Upper lobe of right lung (tissue), 1 donor: ENCODE results near the gene VAMP3. TPM values are rescaled to one million over a fixed set of nuclear protein-coding genes. Genes with fewer than 3 reads are reported as not detected.

Source experiments
- ATAC-seq: fragments of 200-7000 bp; cut with Tn5 transposase; one replicate; pipeline ENCODE4 v1.9.1; 2020; ENCODE audit warnings: mild to moderate bottlenecking, moderate library complexity
- DNase-seq: peaks from one replicate; pipeline ENCODE4 v3.0.0-alpha.2; 2020
- H3K27ac ChIP-seq: fragments of 200-600 bp; one replicate; pipeline ENCODE4 v1.8.0; 2022
- H3K27me3 ChIP-seq: fragments of 200-600 bp; one replicate; pipeline ENCODE4 v1.8.0; 2022; ENCODE audit warnings: mild to moderate bottlenecking
- H3K36me3 ChIP-seq: fragments of 200-600 bp; one replicate; pipeline ENCODE4 v1.8.0; 2022
- H3K4me1 ChIP-seq: fragments of 200-600 bp; one replicate; pipeline ENCODE4 v1.8.0; 2022
- H3K4me3 ChIP-seq: fragments of 200-600 bp; one replicate; pipeline ENCODE4 v1.8.0; 2022; ENCODE audit warnings: mild to moderate bottlenecking
- H3K9me3 ChIP-seq: fragments of 200-600 bp; one replicate; pipeline ENCODE4 v1.8.0; 2022
- CTCF ChIP-seq: fragments of 200-600 bp; IDR thresholded peaks from one replicate; pipeline ENCODE4 v1.8.0; 2022; ENCODE audit warnings: antibody characterized with exemption
- intact Hi-C: fragments of 100-400 bp; cut with DNase I; formaldehyde crosslinking; loops from one replicate; pipeline ENCODE4 v1.11.0; 2022
- total RNA-seq: library from RNA; stranded (reverse); fragmentation: NEBNext Ultra II Directional; extraction: Animal tissue kit (Norgen Biotek cat#: 25700); gene quantifications from one replicate; pipeline ENCODE4 v1.2.1, GENCODE V29; 2021
- donor health status: DM: no; HTN: yes; CAD: no; lungs with severe emphysema.

Gene VAMP3
- total RNA-seq, 1 donor from 2014 or later, result 129 TPM

- no peak for TF ChIP-seq CTCF
- DNase-seq (no peak), ATAC-seq (no peak)
- H3K36me3 ChIP-seq, result no peaks in the 10 kb centered on the region
- H3K4me3 ChIP-seq, result no peak overlapping the region
- peaks cover 3% of the 10 kb centered on the region for H3K4me1 ChIP-seq
- no peaks in the 10 kb centered on the region for H3K27me3 ChIP-seq
- no peaks in the 10 kb centered on the region for H3K9me3 ChIP-seq
- H3K27ac ChIP-seq, result no peak overlapping the region
- intact Hi-C loops, result no loop called here
These were observed 41.3 kb upstream of the VAMP3 start for GRCh38 chr1:7729761-7730160.

GRCh38 chr1:7732331-7732730 is 38.8 kb upstream of the VAMP3 start:
- ATAC-seq (no peak), DNase-seq (no peak)
- Histone ChIP-seq H3K9me3 (no peaks in the 10 kb centered on the region), H3K27ac (no peak overlapping the region), H3K4me1 (no peaks in the 10 kb centered on the region), H3K27me3 (no peaks in the 10 kb centered on the region), H3K4me3 (no peak overlapping the region), H3K36me3 (peaks cover 2% of the 10 kb centered on the region)
- TF ChIP-seq CTCF, result no peak
- intact Hi-C loops, result no loop called here

GRCh38 chr1:7733276-7733675 is 37.8 kb upstream of the VAMP3 start:
- intact Hi-C loops, result no loop called here
- H3K36me3 ChIP-seq, result peaks cover 8% of the 10 kb centered on the region
- no peak for TF ChIP-seq CTCF
- no peaks in the 10 kb centered on the region for H3K4me1 ChIP-seq
- DNase-seq (no peak), ATAC-seq (no peak)
- no peaks in the 10 kb centered on the region for H3K27me3 ChIP-seq
- no peak overlapping the region for H3K4me3 ChIP-seq
- no peak overlapping the region for H3K27ac ChIP-seq
- no peaks in the 10 kb centered on the region for H3K9me3 ChIP-seq

GRCh38 chr1:7738044-7738443 is 33.1 kb upstream of the VAMP3 start:
- ATAC-seq (peak; percentile 79), DNase-seq (no peak)
- Histone ChIP-seq H3K27me3 (no peaks in the 10 kb centered on the region), H3K4me1 (no peaks in the 10 kb centered on the region), H3K36me3 (peaks cover 11% of the 10 kb centered on the region), H3K9me3 (no peaks in the 10 kb centered on the region), H3K27ac (no peak overlapping the region), H3K4me3 (no peak overlapping the region)
- intact Hi-C loops, result no loop called here
- TF ChIP-seq CTCF, result no peak

- Histone ChIP-seq H3K9me3 (no peaks in the 10 kb centered on the region), H3K4me3 (no peak overlapping the region), H3K36me3 (peaks cover 2% of the 10 kb centered on the region), H3K27me3 (no peaks in the 10 kb centered on the region), H3K27ac (no peak overlapping the region), H3K4me1 (no peaks in the 10 kb centered on the region)
- no peak for TF ChIP-seq CTCF
- intact Hi-C loops, result no loop called here
- DNase-seq (no peak), ATAC-seq (no peak)
These were observed 27.8 kb upstream of the VAMP3 start for GRCh38 chr1:7743346-7743745.

GRCh38 chr1:7744882-7745281 is 26.2 kb upstream of the VAMP3 start:
- intact Hi-C loops, result no loop called here

More at GRCh38 chr1:7744882-7745281, 26.2 kb upstream of the VAMP3 start:
- TF ChIP-seq CTCF, result no peak
- Histone ChIP-seq H3K27me3 (no peaks in the 10 kb centered on the region), H3K4me3 (no peak overlapping the region), H3K27ac (peak overlapping the region; percentile 42), H3K9me3 (no peaks in the 10 kb centered on the region), H3K4me1 (no peaks in the 10 kb centered on the region), H3K36me3 (no peaks in the 10 kb centered on the region)
- DNase-seq, result no peak
- ATAC-seq, result peak; percentile 31
